Suprapubic skin (tissue), 4 donors: ENCODE measurements around the gene CD9. TPM values are rescaled to one million over a fixed set of nuclear protein-coding genes. Genes with fewer than 3 reads are reported as not detected.

ENCODE experiments used
- DNase-seq, 2 donors: peaks; one replicate each; pipeline ENCODE4 v3.0.0-alpha.2; 2019; ENCODE audit warnings: low spot score in 2 of 2
- H3K27ac ChIP-seq: fragments of 200-600 bp; sonication (generic); one replicate; pipeline ENCODE4 v1.5.1; 2019
- H3K27me3 ChIP-seq: fragments of 200-600 bp; sonication (generic); one replicate; pipeline ENCODE4 v1.5.1; 2019
- H3K36me3 ChIP-seq: fragments of 200-600 bp; sonication (generic); one replicate; pipeline ENCODE4 v1.5.1; 2019
- H3K4me1 ChIP-seq: fragments of 200-600 bp; sonication (generic); one replicate; pipeline ENCODE4 v1.5.1; 2019
- H3K4me3 ChIP-seq: fragments of 200-600 bp; sonication (generic); one replicate; pipeline ENCODE4 v1.5.1; 2019; ENCODE audit warnings: mild to moderate bottlenecking
- H3K9me3 ChIP-seq: fragments of 200-600 bp; sonication (generic); one replicate; pipeline ENCODE4 v1.5.1; 2019
- EP300 ChIP-seq: sonication (generic); formaldehyde crosslinking; IDR thresholded peaks from one replicate; pipeline ENCODE4 v1.6.1; 2017; ENCODE audit warnings: antibody characterized with exemption
- POLR2A ChIP-seq, 2 donors: fragments of 450-650 bp; IDR thresholded peaks; one replicate each; pipeline ENCODE4 v1.6.1; 2017; ENCODE audit warnings: antibody characterized with exemption in 2 of 2, mild to moderate bottlenecking in 2 of 2, moderate library complexity in 2 of 2
- POLR2AphosphoS5 ChIP-seq, 3 donors: sonication (generic); formaldehyde crosslinking; IDR thresholded peaks; one replicate each; pipeline ENCODE4 v1.6.1; 2017; ENCODE audit warnings: antibody characterized with exemption in 3 of 3
- WGBS: methylation state at CpG from one replicate; pipeline ENCODE4 v1.1.5; 2018; 5-methylcytosine and 5-hydroxymethylcytosine counted together
- total RNA-seq, 4 donors: library from RNA; depleted of rRNA; stranded (reverse); fragments of >200 nt; gene quantifications; one replicate each; pipeline ENCODE4 v1.1.0, GENCODE V29; 2016
- TF ChIP-seq, protein P1 (sequence below), 2 donors: fragments of 200-600 bp in 1 of 2; fragments of 450-650 bp in 1 of 2; sonication (generic) in 1 of 2; IDR thresholded peaks; one replicate each; pipeline ENCODE4 v1.5.1; 2016 to 2019; ENCODE audit warnings: antibody characterized with exemption in 2 of 2, mild to moderate bottlenecking in 1 of 2, moderate library complexity in 1 of 2

CD9 gene
- total RNA-seq, 4 donors from 2014 or later, result 420 to 548 (median 475) TPM

DNA sequence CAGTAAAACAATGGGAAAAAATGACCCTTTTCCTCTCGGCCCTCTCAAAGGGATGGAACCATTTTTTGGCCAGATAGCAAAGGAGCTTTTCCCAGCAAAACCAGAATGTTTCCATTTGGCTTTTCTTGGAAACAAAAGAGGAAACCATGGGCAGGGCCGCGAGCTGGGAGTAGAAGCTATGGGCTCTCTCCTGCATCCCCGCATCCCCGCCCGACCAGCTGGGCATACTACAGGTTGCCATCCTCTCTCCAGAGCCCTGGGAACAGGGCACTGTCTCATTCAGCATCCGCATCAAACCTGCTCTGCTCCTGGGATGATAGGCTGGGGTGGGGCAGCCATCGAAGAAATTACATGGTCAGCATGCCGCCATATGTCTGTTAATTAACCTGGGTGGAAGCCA, 20.9 kb downstream of the CD9 start:
- DNase-seq, result no peak
- Histone ChIP-seq H3K4me1 (peaks cover 99% of the 10 kb centered on the region), H3K27me3 (no peaks in the 10 kb centered on the region), H3K9me3 (no peaks in the 10 kb centered on the region), H3K4me3 (no peak overlapping the region), H3K36me3 (no peaks in the 10 kb centered on the region), H3K27ac (peak overlapping the region; percentile 96)
- 68% methylated on average over 9 of the region's 9 CpGs for WGBS
- TF ChIP-seq POLR2AphosphoS5 (IDR thresholded peaks at IDR 0.05), result no peak
- TF ChIP-seq, protein P1, sequence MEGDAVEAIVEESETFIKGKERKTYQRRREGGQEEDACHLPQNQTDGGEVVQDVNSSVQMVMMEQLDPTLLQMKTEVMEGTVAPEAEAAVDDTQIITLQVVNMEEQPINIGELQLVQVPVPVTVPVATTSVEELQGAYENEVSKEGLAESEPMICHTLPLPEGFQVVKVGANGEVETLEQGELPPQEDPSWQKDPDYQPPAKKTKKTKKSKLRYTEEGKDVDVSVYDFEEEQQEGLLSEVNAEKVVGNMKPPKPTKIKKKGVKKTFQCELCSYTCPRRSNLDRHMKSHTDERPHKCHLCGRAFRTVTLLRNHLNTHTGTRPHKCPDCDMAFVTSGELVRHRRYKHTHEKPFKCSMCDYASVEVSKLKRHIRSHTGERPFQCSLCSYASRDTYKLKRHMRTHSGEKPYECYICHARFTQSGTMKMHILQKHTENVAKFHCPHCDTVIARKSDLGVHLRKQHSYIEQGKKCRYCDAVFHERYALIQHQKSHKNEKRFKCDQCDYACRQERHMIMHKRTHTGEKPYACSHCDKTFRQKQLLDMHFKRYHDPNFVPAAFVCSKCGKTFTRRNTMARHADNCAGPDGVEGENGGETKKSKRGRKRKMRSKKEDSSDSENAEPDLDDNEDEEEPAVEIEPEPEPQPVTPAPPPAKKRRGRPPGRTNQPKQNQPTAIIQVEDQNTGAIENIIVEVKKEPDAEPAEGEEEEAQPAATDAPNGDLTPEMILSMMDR (IDR thresholded peaks at IDR 0.05), result no peak
- no peak for TF ChIP-seq EP300
- no peak for TF ChIP-seq POLR2A (IDR thresholded peaks at IDR 0.05)

DNA sequence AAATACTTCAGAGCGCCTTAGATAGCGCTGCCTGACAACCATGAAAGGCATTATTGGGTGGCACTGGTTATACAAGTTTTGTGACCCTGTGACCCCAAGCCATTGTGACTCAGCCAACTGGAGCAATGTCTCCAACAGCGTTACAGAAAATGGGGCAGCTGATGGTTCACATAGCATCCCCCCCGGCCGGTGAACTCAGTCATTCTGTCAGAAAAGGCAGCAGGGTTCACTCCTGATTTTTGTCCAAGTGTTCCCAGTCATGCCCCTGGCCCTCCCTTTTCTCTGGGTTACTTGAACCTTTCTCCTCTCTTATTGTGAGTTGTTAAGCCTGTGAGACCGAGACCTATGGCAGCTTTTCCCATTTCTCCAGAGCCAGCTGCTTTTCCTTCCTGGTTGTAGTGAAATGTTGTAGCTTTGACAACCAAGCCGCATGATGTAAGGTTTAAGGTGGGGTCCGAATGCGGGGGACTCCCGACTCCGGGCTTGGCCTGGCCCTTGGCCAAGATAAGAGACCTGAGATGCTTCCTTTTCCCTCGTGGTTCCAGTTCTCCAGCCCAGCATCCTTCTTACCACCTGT, 22.0 kb downstream of the CD9 start:
- DNase-seq, result no peak
- no peak for TF ChIP-seq EP300
- TF ChIP-seq, protein P1 (IDR thresholded peaks at IDR 0.05), result no peak
- no peak for TF ChIP-seq POLR2A (IDR thresholded peaks at IDR 0.05)
- peak in 1 of 3 donors; percentile 19 for TF ChIP-seq POLR2AphosphoS5 (IDR thresholded peaks at IDR 0.05)
- no peaks in the 10 kb centered on the region for H3K9me3 ChIP-seq
- no peaks in the 10 kb centered on the region for H3K36me3 ChIP-seq
- no peaks in the 10 kb centered on the region for H3K27me3 ChIP-seq
- peak overlapping the region; percentile 96 for H3K27ac ChIP-seq
- no peak overlapping the region for H3K4me3 ChIP-seq
- peaks cover 99% of the 10 kb centered on the region for H3K4me1 ChIP-seq
- WGBS, result 33% methylated on average over 12 of the region's 12 CpGs

DNA sequence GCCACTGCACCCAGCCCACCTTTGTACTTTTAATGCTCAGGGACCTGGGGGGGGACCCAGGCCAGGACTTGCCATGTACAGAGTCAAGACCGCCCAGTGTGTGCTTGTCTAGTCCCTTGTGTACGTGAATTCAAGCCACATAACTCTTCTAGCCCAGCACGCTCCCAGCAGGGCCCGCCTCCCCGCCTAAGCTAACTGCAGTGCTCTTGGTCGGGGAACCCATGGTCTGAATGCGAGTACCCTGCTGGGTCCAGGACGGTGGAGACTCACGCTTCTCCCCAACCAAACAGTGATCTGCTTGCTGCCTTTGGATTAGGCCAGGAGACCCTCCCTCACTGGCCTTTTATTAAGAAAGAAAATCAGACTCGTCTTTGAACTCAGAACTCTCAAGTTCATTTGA, 23.3 kb downstream of the CD9 start:
- Histone ChIP-seq H3K27me3 (no peaks in the 10 kb centered on the region), H3K9me3 (no peaks in the 10 kb centered on the region), H3K4me3 (no peak overlapping the region), H3K36me3 (no peaks in the 10 kb centered on the region), H3K4me1 (peaks cover 99% of the 10 kb centered on the region), H3K27ac (peak overlapping the region; percentile 96)
- WGBS, result 73% methylated on average over 8 of the region's 10 CpGs
- DNase-seq, result no peak
- TF ChIP-seq EP300, result no peak
- no peak for TF ChIP-seq POLR2A (IDR thresholded peaks at IDR 0.05)
- no peak for TF ChIP-seq POLR2AphosphoS5 (IDR thresholded peaks at IDR 0.05)
- TF ChIP-seq, protein P1 (IDR thresholded peaks at IDR 0.05), result no peak

DNA sequence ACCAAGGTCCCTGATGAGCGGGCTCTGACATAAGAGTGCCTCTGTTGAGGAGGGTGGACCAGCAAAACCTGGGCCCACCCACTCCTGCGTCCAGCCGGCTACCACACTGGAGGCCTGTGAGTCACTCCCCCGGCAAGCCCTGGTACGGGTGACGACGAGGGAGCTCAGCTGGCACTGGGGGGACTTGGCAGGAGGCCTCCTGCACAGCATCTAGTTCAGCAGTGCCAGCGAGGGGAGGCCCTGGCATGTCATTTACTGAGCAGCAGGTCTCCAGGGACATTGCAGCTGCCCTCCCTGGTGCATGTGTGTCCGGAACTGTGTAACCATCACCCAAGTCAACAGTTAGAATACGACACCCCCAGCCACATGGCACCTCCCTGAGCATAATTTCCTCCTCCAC, 24.4 kb downstream of the CD9 start:
- Histone ChIP-seq H3K27me3 (no peaks in the 10 kb centered on the region), H3K9me3 (no peaks in the 10 kb centered on the region), H3K4me3 (no peak overlapping the region), H3K4me1 (peaks cover 99% of the 10 kb centered on the region), H3K36me3 (no peaks in the 10 kb centered on the region), H3K27ac (peak overlapping the region; percentile 96)
- DNase-seq, result no peak
- TF ChIP-seq, protein P1 (IDR thresholded peaks at IDR 0.05), result no peak
- TF ChIP-seq POLR2AphosphoS5 (IDR thresholded peaks at IDR 0.05), result no peak
- TF ChIP-seq EP300, result no peak
- TF ChIP-seq POLR2A (IDR thresholded peaks at IDR 0.05), result no peak
- WGBS, result 21% methylated on average over 10 of the region's 10 CpGs

DNA sequence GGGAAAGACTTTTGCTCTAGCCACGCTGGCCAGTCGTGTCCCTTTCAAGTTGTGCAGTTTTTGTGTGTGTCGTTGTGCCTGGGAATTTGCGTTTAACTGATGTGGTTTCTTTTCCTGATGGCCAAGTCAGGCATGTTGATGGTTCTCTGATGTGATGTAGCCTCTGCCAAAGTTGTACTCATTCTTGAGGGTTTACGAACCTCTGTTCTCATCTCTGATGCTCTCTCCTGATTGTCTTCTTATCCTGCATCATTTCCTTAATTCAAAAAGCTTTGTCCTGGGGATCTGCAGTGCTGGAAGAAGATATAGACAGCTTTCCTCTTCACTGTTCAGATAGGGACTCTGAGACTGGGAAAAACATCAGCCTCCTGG, 25.4 kb downstream of the CD9 start:
- Histone ChIP-seq H3K36me3 (no peaks in the 10 kb centered on the region), H3K27ac (peak overlapping the region; percentile 96), H3K27me3 (no peaks in the 10 kb centered on the region), H3K4me3 (no peak overlapping the region), H3K4me1 (peaks cover 100% of the 10 kb centered on the region), H3K9me3 (no peaks in the 10 kb centered on the region)
- TF ChIP-seq POLR2A (IDR thresholded peaks at IDR 0.05) (no peak), POLR2AphosphoS5 (IDR thresholded peaks at IDR 0.05) (no peak), EP300 (no peak)
- TF ChIP-seq, protein P1 (IDR thresholded peaks at IDR 0.05), result no peak
- WGBS, result 34% methylated on average over 5 of the region's 5 CpGs
- no peak for DNase-seq
